H1 (cell line): ENCODE measurements around the gene CELF5. TPM values are rescaled to one million over a fixed set of nuclear protein-coding genes. Genes with fewer than 3 reads are reported as not detected.

Source experiments
- CTCF ChIA-PET: fragments of 300-600 bp; sonication (Branson Sonifier 250); formaldehyde crosslinking; loops from one replicate; lab custom pipeline; 2021; ENCODE audit not compliant: partially characterized antibody; lab: Charles Lee
- POLR2A ChIA-PET: fragments of 300-600 bp; sonication (Branson Sonifier 250); formaldehyde crosslinking; loops from one replicate; lab custom pipeline; 2021; ENCODE audit warnings: inconsistent platforms; ENCODE audit not compliant: partially characterized antibody; lab: Charles Lee
- DNase-seq, 2 experiments: peaks; one replicate each; pipeline versions ENCODE4 v3.0.0 to v3.0.0-alpha.2; 2010 to 2022; ENCODE audit warnings: low spot score in 2 of 2, low read depth in 1 of 2, mixed read lengths in 1 of 2
- FAIRE-seq: peaks from 2 replicates; lab custom pipeline; 2011; peaks lifted over from hg19 to GRCh38; lab: Jason Lieb, UNC
- H2AFZ ChIP-seq: 2 replicates; pipeline ENCODE4 v1.8.1; 2012; ENCODE audit warnings: low read length, inconsistent platforms
- H2AK5ac ChIP-seq: 2 replicates; pipeline ENCODE4 v1.6.1; 2013; ENCODE audit warnings: low read depth, low read length
- H2BK120ac ChIP-seq: replicated peaks from 2 replicates; pipeline ENCODE3; 2013; ENCODE audit warnings: low read depth, low read length, inconsistent platforms
- H2BK12ac ChIP-seq: 2 replicates; pipeline ENCODE4 v1.6.1; 2013; ENCODE audit warnings: low read depth, low read length
- H2BK15ac ChIP-seq: 2 replicates; pipeline ENCODE4 v1.6.1; 2013; ENCODE audit warnings: low read length
- H2BK20ac ChIP-seq: 2 replicates; pipeline ENCODE4 v1.6.1; 2013; ENCODE audit warnings: low read length
- H2BK5ac ChIP-seq: 2 replicates; pipeline ENCODE4 v1.6.1; 2013; ENCODE audit warnings: low read depth, low read length
- H3K14ac ChIP-seq: 2 replicates; pipeline ENCODE4 v1.6.1; 2013; ENCODE audit warnings: inconsistent platforms; ENCODE audit not compliant: insufficient read length
- H3K18ac ChIP-seq: 2 replicates; pipeline ENCODE4 v1.6.1; 2013; ENCODE audit warnings: low read length; ENCODE audit errors: extremely low read depth
- H3K23ac ChIP-seq: 2 replicates; pipeline ENCODE4 v1.6.1; 2013; ENCODE audit warnings: inconsistent platforms; ENCODE audit not compliant: insufficient read length
- H3K23me2 ChIP-seq: 2 replicates; pipeline ENCODE4 v1.6.1; 2013; ENCODE audit warnings: low read depth, low read length
- H3K27ac ChIP-seq: 2 replicates; pipeline ENCODE4 v1.6.1; 2011; ENCODE audit warnings: low read depth, low read length, inconsistent platforms
- H3K27me3 ChIP-seq, 4 experiments: replicated peaks in 1 of 4; 1 replicate in 1 of 4; 2 replicates in 3 of 4; pipeline versions ENCODE4 v1.6.1 to v1.8.1; 2011 to 2013; ENCODE audit warnings: low read length in 3 of 4, mild to moderate bottlenecking in 3 of 4, inconsistent platforms in 2 of 4, mixed read lengths in 2 of 4, moderate library complexity in 1 of 4; ENCODE audit not compliant: control insufficient read depth in 3 of 4, insufficient read depth in 3 of 4; ENCODE audit errors: extremely low read depth in 1 of 4
- H3K36me3 ChIP-seq, 4 experiments: 2 replicates each; pipeline versions ENCODE4 v1.6.1 to v1.8.1; 2011 to 2013; ENCODE audit warnings: mild to moderate bottlenecking in 4 of 4, low read length in 3 of 4, moderate library complexity in 2 of 4, control low read depth in 1 of 4, inconsistent platforms in 1 of 4; ENCODE audit not compliant: insufficient read depth in 4 of 4, control insufficient read depth in 2 of 4
- H3K4ac ChIP-seq: replicated peaks from 2 replicates; pipeline ENCODE3; 2013; ENCODE audit warnings: low read length, low read depth, mixed read lengths, inconsistent platforms; ENCODE audit not compliant: insufficient read length
- H3K4me1 ChIP-seq, 4 experiments: replicated peaks in 1 of 4; 1 replicate in 1 of 4; 2 replicates in 3 of 4; pipeline versions ENCODE4 v1.6.1 to v1.8.1; 2011 to 2013; ENCODE audit warnings: low read length in 3 of 4, inconsistent platforms in 2 of 4, mixed read lengths in 1 of 4; ENCODE audit not compliant: insufficient read depth in 4 of 4, control insufficient read depth in 3 of 4
- H3K4me2 ChIP-seq, 2 experiments: 2 replicates each; pipeline versions ENCODE4 v1.6.1 to v1.8.1; 2011 to 2013; ENCODE audit warnings: low read depth in 2 of 2, low read length in 2 of 2, control low read depth in 1 of 2, inconsistent platforms in 1 of 2, mild to moderate bottlenecking in 1 of 2; ENCODE audit not compliant: insufficient read depth in 1 of 2
- H3K4me3 ChIP-seq, 4 experiments: fragments of 200-600, 300-600 bp in 1 of 4; sonication (generic), shearing (Covaris generic), sonication (Bioruptor Twin) in 1 of 4; 2 replicates each; pipeline versions ENCODE4 v1.5.1 to v1.8.1; 2011 to 2016; ENCODE audit warnings: low read length in 4 of 4, low read depth in 3 of 4, control low read depth in 2 of 4, inconsistent platforms in 2 of 4, mild to moderate bottlenecking in 2 of 4, mixed read lengths in 1 of 4, moderate library complexity in 1 of 4; ENCODE audit not compliant: insufficient read depth in 2 of 4; ENCODE audit errors: extremely low read depth in 1 of 4
- H3K56ac ChIP-seq: replicated peaks from 2 replicates; pipeline ENCODE3; 2013; ENCODE audit warnings: low read depth, mild to moderate bottlenecking, mixed read lengths, low read length, inconsistent platforms; ENCODE audit not compliant: insufficient read length
- H3K79me1 ChIP-seq: 2 replicates; pipeline ENCODE4 v1.6.1; 2013; ENCODE audit warnings: low read depth, low read length, control low read depth
- H3K79me2 ChIP-seq, 2 experiments: 2 replicates each; pipeline versions ENCODE4 v1.6.1 to v1.8.1; 2012 to 2013; ENCODE audit warnings: low read length in 2 of 2, mild to moderate bottlenecking in 2 of 2, inconsistent platforms in 1 of 2; ENCODE audit not compliant: insufficient read depth in 2 of 2, control insufficient read depth in 1 of 2
- H3K9ac ChIP-seq, 4 experiments: replicated peaks in 1 of 4; 1 replicate in 1 of 4; 2 replicates in 3 of 4; pipeline versions ENCODE4 v1.6.1 to v1.8.1; 2011 to 2013; ENCODE audit warnings: low read depth in 3 of 4, low read length in 3 of 4, control low read depth in 2 of 4, mild to moderate bottlenecking in 2 of 4, moderate library complexity in 2 of 4, inconsistent platforms in 1 of 4; ENCODE audit errors: extremely low read depth in 1 of 4
- H3K9me3 ChIP-seq, 2 experiments: 2 replicates each; pipeline versions ENCODE4 v1.6.1 to v1.8.1; 2012 to 2013; ENCODE audit warnings: mild to moderate bottlenecking in 2 of 2, moderate library complexity in 2 of 2, control low read depth in 1 of 2, inconsistent platforms in 1 of 2, low read depth in 1 of 2, low read length in 1 of 2, mixed read lengths in 1 of 2; ENCODE audit not compliant: insufficient read depth in 2 of 2
- H4K20me1 ChIP-seq, 2 experiments: replicated peaks in 1 of 2; 2 replicates each; pipeline versions ENCODE3 to v1.8.1; 2011 to 2013; ENCODE audit warnings: inconsistent platforms in 2 of 2, low read length in 2 of 2, mild to moderate bottlenecking in 1 of 2; ENCODE audit not compliant: insufficient read depth in 2 of 2, control insufficient read depth in 1 of 2
- H4K5ac ChIP-seq: 2 replicates; pipeline ENCODE4 v1.6.1; 2013; ENCODE audit warnings: low read length, low read depth, mixed read lengths, inconsistent platforms; ENCODE audit not compliant: insufficient read length
- H4K8ac ChIP-seq: 2 replicates; pipeline ENCODE4 v1.8.0; 2013; ENCODE audit warnings: mild to moderate bottlenecking, moderate library complexity, low read length, inconsistent platforms; ENCODE audit not compliant: insufficient read depth; ENCODE audit errors: extremely low read depth
- H4K91ac ChIP-seq: replicated peaks from 2 replicates; pipeline ENCODE3; 2013; ENCODE audit warnings: low read length, mixed read lengths, inconsistent platforms; ENCODE audit not compliant: insufficient read length
- ATF3 ChIP-seq: IDR thresholded peaks from 2 replicates; pipeline ENCODE4 v1.6.1; 2011; ENCODE audit warnings: low read depth, mild to moderate bottlenecking, low read length; ENCODE audit not compliant: insufficient read depth
- CEBPB ChIP-seq: IDR thresholded peaks from 2 replicates; pipeline ENCODE4 v1.6.1; 2012; ENCODE audit warnings: low read depth, low read length
- EGR1 ChIP-seq: IDR thresholded peaks from 2 replicates; pipeline ENCODE4 v1.6.1; 2011; ENCODE audit warnings: low read depth, low read length, borderline replicate concordance
- HDAC6 ChIP-seq: IDR thresholded peaks from one replicate; pipeline ENCODE4 v1.7.1; 2012; ENCODE audit warnings: low read depth, mild to moderate bottlenecking, inconsistent platforms, low read length, moderate library complexity
- KDM5A ChIP-seq: fragments of 200-600 bp; IDR thresholded peaks from 2 replicates; pipeline ENCODE4 v1.7.1; 2012; ENCODE audit warnings: mild to moderate bottlenecking, low read length, inconsistent platforms, mixed read lengths
- MAFK ChIP-seq: IDR thresholded peaks from 2 replicates; pipeline ENCODE4 v1.6.1; 2012; ENCODE audit warnings: low read depth, mild to moderate bottlenecking, improper control_type of control experiment, low read length
- MAX ChIP-seq: IDR thresholded peaks from 2 replicates; pipeline ENCODE4 v1.6.1; 2012; ENCODE audit warnings: inconsistent platforms
- NRF1 ChIP-seq: IDR thresholded peaks from 2 replicates; pipeline ENCODE4 v1.6.1; 2011; ENCODE audit warnings: mild to moderate bottlenecking, low read depth, low read length, improper control_type of control experiment
- SP1 ChIP-seq: IDR thresholded peaks from 2 replicates; pipeline ENCODE4 v1.6.1; 2011; ENCODE audit warnings: low read depth, low read length
- TAF1 ChIP-seq: IDR thresholded peaks from 2 replicates; pipeline ENCODE4 v1.6.1; 2011; ENCODE audit warnings: mild to moderate bottlenecking, low read depth, low read length
- TBP ChIP-seq: IDR thresholded peaks from 2 replicates; pipeline ENCODE4 v1.6.1; 2011; ENCODE audit warnings: low read depth, low read length, improper control_type of control experiment
- TEAD4 ChIP-seq: IDR thresholded peaks from 2 replicates; pipeline ENCODE4 v1.6.1; 2012; ENCODE audit warnings: low read depth, low read length, inconsistent platforms, mixed read lengths
- WGBS, 2 experiments: shearing (Covaris generic) in 1 of 2; methylation state at CpG; one replicate each; pipeline versions ENCODE4 v1.1.6 to v1.1.7; 2013 to 2015; ENCODE audit warnings: low lambda C conversion rate in 2 of 2, mixed read lengths in 2 of 2, inconsistent platforms in 1 of 2, low coverage in 1 of 2, missing lambda C conversion rate in 1 of 2; ENCODE audit not compliant: insufficient replicate concordance in 2 of 2, insufficient coverage in 1 of 2, insufficient read length in 1 of 2; ENCODE audit errors: extremely low coverage in 1 of 2, missing lambda C conversion rate in 1 of 2; 5-methylcytosine and 5-hydroxymethylcytosine counted together
- polyA plus RNA-seq, 7 experiments: library from polyadenylated mRNA; depleted of rRNA in 3 of 7; stranded (reverse) in 5 of 7; unstranded in 2 of 7; fragments of >200 nt in 5 of 7; fragments of 200-250 nt in 2 of 7; gene quantifications; 1 replicate in 5 of 7; 2 replicates in 1 of 7; 4 replicates in 1 of 7; pipeline versions ENCODE4 v1.2.1 to v1.2.3, GENCODE V29; 2011 to 2013; ENCODE audit warnings: missing spikeins in 2 of 7, mixed read lengths in 2 of 7
- total RNA-seq: library from RNA; stranded (reverse); fragmentation: NEBNext Ultra II Directional; extraction: Animal tissue kit (Norgen Biotek cat#: 25700); gene quantifications from 2 replicates; pipeline ENCODE4 v1.2.1, GENCODE V29; 2021

The CELF5 gene
- total and polyA plus RNA-seq, 2 of the 8 experiments (the other 6 are each of a cell fraction or from before 2014, with no cell fraction given) = 9.8 to 15.0 TPM

GRCh38 chr19:3204646-3205275 lies 19.7 kb upstream of the CELF5 start:
- no peak overlapping the region for H3K23ac ChIP-seq
- H3K4me2 ChIP-seq = no peak overlapping the region
- ChIA-PET POLR2A (interaction anchor here (1.0 kb wide), 1 partner anchor 9 kb away, joined by 3 read pairs; no protein-coding TSS in a partner anchor), CTCF (no interaction called here)
- H2BK120ac ChIP-seq = no peak overlapping the region
- H3K79me2 ChIP-seq = no peaks in the 10 kb centered on the region
- no peak for DNase-seq
- no peak overlapping the region for H3K4ac ChIP-seq
- no peak overlapping the region for H3K9ac ChIP-seq
- 90% methylated on average over 33 of the region's 35 CpGs; no CpG with 5 or more reads in 1 of the 2 experiments for WGBS, 2 experiments
- H3K79me1 ChIP-seq = no peaks in the 10 kb centered on the region
- no peaks in the 10 kb centered on the region; a peak in 1 of 7 replicates for H3K4me1 ChIP-seq
- H3K18ac ChIP-seq = no peak overlapping the region
- H3K23me2 ChIP-seq = no peaks in the 10 kb centered on the region
- H3K27me3 ChIP-seq = no peaks in the 10 kb centered on the region
- H2BK5ac ChIP-seq = no peak overlapping the region
- no peak overlapping the region for H2BK15ac ChIP-seq
- H3K27ac ChIP-seq = no peak overlapping the region
- no peak overlapping the region for H2AFZ ChIP-seq
- H4K5ac ChIP-seq = no peak overlapping the region
- no peak for FAIRE-seq
- no peak overlapping the region for H4K8ac ChIP-seq
- H3K4me3 ChIP-seq = no peak overlapping the region
- H4K20me1 ChIP-seq = peaks cover 0 to 16% of the 10 kb centered on the region in 2 experiments
- H3K56ac ChIP-seq = no peak overlapping the region
- H3K9me3 ChIP-seq = no peaks in the 10 kb centered on the region
- peaks cover 5 to 53% (median 17%) of the 10 kb centered on the region in 4 experiments; a peak in 5 of 8 replicates for H3K36me3 ChIP-seq
- H2AK5ac ChIP-seq = no peak overlapping the region
- H2BK20ac ChIP-seq = no peak overlapping the region
- H2BK12ac ChIP-seq = no peak overlapping the region
- no peak overlapping the region for H4K91ac ChIP-seq
- no peak overlapping the region for H3K14ac ChIP-seq
- TF ChIP-seq TEAD4 (no peak), NRF1 (no peak), CEBPB (no peak), SP1 (no peak), ATF3 (no peak), TBP (no peak), MAX (no peak), EGR1 (no peak), KDM5A (no peak), HDAC6 (no peak), MAFK (no peak), TAF1 (no peak)
